Activated CD4-positive, alpha-beta memory T cell treated with anti-CD3 and anti-CD28 coated beads, Interleukin-2, amount 10 ng/mL, durations not matched to agents 7 days and 5 days (primary cell): ENCODE data around the gene SEPTIN8. TPM values are rescaled to one million over a fixed set of nuclear protein-coding genes. Genes with fewer than 3 reads are reported as not detected.

Source experiments
- CTCF ChIA-PET: fragments of 350-600 bp; sonication (Branson Sonifier 250); formaldehyde crosslinking; loops from one replicate; lab custom pipeline; 2021; ENCODE audit warnings: antibody characterized with exemption, inconsistent platforms; lab: Charles Lee
- POLR2A ChIA-PET: fragments of 350-600 bp; sonication (Branson Sonifier 250); formaldehyde crosslinking; loops from one replicate; lab custom pipeline; 2021; ENCODE audit warnings: antibody characterized with exemption; lab: Charles Lee
- DNase-seq: peaks from one replicate; pipeline ENCODE4 v3.0.0-alpha.2; 2020
- H3K27ac Mint-ChIP-seq: one replicate; pipeline ENCODE4 v1.8.0; 2021; ENCODE audit warnings: mild to moderate bottlenecking, mixed read lengths
- H3K27me3 Mint-ChIP-seq: one replicate; pipeline ENCODE4 v1.8.0; 2021; ENCODE audit warnings: mixed read lengths
- H3K36me3 Mint-ChIP-seq: one replicate; pipeline ENCODE4 v1.8.0; 2021; ENCODE audit warnings: low read depth, mixed read lengths
- H3K4me1 Mint-ChIP-seq: one replicate; pipeline ENCODE4 v1.8.0; 2021; ENCODE audit warnings: mixed read lengths
- H3K4me3 Mint-ChIP-seq: one replicate; pipeline ENCODE4 v1.8.0; 2021; ENCODE audit warnings: mild to moderate bottlenecking, mixed read lengths
- H3K9me3 Mint-ChIP-seq: one replicate; pipeline ENCODE4 v1.8.0; 2021; ENCODE audit warnings: mixed read lengths
- total RNA-seq, 2 experiments: library from RNA; stranded (reverse); gene quantifications; one replicate each; pipeline ENCODE4 v1.2.3, GENCODE V29; 2021

Gene SEPTIN8
- total RNA-seq, 2 experiments from 2014 or later: 29.7 to 31.8 TPM

DNA sequence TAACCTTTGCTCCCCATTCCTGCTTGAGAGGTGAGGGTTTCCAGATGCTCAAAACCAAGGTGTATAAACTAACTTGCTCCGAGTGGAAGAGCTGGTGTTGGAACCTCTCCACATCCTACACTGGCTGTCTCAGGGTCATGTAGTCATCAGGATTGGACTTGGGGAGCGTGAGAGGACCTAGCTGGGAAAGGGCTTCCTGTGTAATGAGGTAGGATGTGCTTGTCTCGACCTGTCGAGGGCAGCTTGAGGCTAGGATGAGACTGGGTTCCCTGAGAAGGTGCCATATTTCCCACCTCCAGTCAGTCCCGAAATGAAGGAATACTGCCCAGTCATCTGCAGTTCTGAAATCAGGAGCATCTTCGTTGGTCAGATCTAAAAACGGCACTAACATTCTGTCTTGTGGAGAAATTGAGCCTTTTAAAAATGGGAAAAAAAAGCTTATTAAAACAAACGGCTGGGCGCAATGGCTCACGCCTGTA lies 28.5 kb downstream of the SEPTIN8 start:
- CTCF ChIA-PET: interaction anchor here (4.0 kb wide), 1 partner anchor 11 kb away, joined by 53 read pairs; the partner anchor contains the start of gene KIF3A
- POLR2A ChIA-PET: interaction anchor here (0.6 to 3.7 kb wide), 3 partner anchors 11 to 545 kb away, joined by 3 to 43 read pairs (median 3); partner anchors contain the start of gene KIF3A

DNA sequence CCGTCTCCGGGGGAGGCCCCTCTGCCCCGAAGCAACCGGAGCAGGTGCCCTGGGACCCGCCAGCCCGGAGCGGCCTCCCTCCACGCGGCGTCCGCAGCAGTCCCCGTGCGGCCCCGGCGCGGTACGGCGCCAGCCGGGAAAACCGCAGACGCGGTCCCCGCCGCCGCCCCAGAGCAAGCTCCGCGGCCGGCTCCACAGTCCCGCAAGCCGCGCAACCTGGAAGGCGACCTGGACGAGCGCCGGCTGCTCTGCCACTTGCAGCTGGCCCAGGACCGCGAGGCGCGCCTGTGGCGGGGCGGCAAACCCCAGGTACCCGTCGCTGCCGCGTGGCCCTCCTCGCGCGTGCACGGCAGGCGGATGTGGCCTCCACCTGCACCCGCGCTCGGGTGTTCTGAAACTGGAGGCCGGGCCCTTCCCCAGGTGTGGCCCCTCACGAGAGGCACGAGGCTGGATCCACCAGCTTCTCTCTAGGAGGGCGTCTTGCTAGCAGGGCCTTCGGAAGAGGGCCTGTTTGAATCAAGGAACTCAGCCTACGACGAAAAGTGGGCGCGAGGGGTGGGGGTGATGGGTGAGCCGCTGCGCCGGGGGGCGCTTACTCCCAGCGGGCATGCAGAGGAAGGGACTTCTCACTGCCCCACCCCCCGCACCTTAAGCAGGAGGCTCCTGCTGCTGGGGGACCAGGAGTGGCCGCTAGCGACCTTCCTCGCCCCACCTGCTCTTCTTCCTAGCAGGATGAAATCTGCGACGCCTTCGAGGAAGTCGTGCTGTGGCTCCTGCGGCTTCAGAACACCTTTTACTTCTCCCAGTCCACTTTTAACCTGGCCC lies 29.2 kb downstream of the SEPTIN8 start:
- peak; percentile 63 for DNase-seq
- H3K36me3 Mint-ChIP-seq: peaks cover 14% of the 10 kb centered on the region
- ChIA-PET POLR2A (interaction anchor here (0.6 to 3.7 kb wide), 15 partner anchors 10 to 545 kb away, joined by 3 to 43 read pairs (median 4); partner anchors contain the start of genes IL4, KIF3A, RAD50 and SEPTIN8), CTCF (interaction anchor here (0.8 to 4.0 kb wide), 19 partner anchors 10 to 337 kb away, joined by 3 to 53 read pairs (median 3); partner anchors contain the start of gene KIF3A)
- H3K27ac Mint-ChIP-seq: no peak overlapping the region
- no peaks in the 10 kb centered on the region for H3K9me3 Mint-ChIP-seq
- H3K27me3 Mint-ChIP-seq: peaks cover 16% of the 10 kb centered on the region
- peaks cover 26% of the 10 kb centered on the region for H3K4me1 Mint-ChIP-seq
- H3K4me3 Mint-ChIP-seq: peak overlapping the region; percentile 57

More for the DNA sequence above, 28.5 kb downstream of the SEPTIN8 start:
- Mint-ChIP-seq H3K36me3 (peaks cover 18% of the 10 kb centered on the region), H3K27ac (no peak overlapping the region), H3K9me3 (no peaks in the 10 kb centered on the region), H3K4me1 (peaks cover 29% of the 10 kb centered on the region), H3K27me3 (peaks cover 16% of the 10 kb centered on the region), H3K4me3 (peak overlapping the region; percentile 57)
- no peak for DNase-seq

DNA sequence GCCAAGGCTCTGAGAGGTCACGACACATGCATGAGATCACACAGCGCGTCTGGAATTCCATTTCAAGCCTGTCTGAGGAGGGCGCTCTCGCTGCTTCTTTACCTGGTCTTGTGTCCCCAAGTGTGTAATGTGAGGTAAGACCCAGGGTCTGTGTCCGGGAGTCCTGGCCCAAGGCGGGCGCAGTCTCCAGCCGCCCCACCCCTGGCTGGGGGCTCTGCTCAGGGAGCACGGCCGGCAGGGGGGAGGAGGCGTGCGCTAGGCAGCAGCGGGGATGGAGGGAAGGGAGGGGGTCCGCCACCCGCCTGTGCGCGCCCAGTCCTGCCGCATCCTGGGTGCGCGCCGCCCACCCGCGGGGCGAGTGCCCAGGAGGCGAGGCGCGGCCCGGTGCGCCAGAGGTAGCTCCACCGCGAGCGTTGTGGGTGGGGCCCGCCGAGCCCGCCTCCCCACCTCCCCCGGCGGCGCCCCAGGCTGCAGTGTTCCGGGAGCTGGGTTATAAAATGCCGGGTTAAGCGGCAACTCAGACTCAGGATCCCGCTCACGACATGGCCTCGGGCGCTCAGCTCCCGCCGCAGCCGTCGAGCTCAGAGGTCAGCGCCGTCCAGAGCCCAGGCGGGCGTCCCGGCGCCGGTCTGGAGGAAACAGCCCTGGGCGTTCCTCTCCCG lies 30.0 kb downstream of the SEPTIN8 start, which contains the start of gene CCNI2:
Gene CCNI2, plus strand, starts transcription at position 473 of the 662 bp plus-strand sequence. Its CDS starts 70 bp downstream, at position 543.
- Mint-ChIP-seq H3K36me3 (peaks cover 12% of the 10 kb centered on the region), H3K4me3 (peak within 1 kb of the TSS; percentile 77), H3K4me1 (peaks cover 24% of the 10 kb centered on the region), H3K9me3 (no peaks in the 10 kb centered on the region), H3K27me3 (peaks cover 18% of the 10 kb centered on the region), H3K27ac (no peak within 1 kb of the TSS)
- peak; percentile 67 for DNase-seq
- ChIA-PET CTCF (interaction anchor here (0.6 to 4.0 kb wide), 23 partner anchors 9 to 337 kb away, joined by 3 to 53 read pairs (median 3); partner anchors contain the start of genes KIF3A and SHROOM1), POLR2A (interaction anchor here (0.8 to 3.7 kb wide), 12 partner anchors 10 to 190 kb away, joined by 3 to 43 read pairs (median 5); partner anchors contain the start of genes IL4, KIF3A, RAD50 and SEPTIN8)

DNA sequence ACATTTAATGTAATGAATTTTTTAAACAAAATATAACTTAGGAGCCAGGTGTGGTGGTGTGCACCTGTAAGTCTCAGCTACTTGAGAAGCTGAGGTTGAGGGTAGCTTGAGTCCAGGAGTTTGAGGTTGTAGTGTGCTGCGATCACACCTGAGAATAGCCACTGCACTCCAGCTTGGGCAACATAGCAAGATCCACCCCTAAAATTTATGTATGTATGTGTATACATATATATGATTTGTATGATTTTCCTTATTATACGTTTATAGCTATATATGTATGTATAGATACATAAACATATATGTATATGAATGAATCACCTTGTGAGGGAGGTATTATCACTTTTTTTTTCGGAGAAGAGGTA lies 30.5 kb downstream of the SEPTIN8 start:
- H3K36me3 Mint-ChIP-seq: peaks cover 8% of the 10 kb centered on the region
- POLR2A ChIA-PET: interaction anchor here (0.9 to 3.7 kb wide), 8 partner anchors 9 to 190 kb away, joined by 3 to 43 read pairs (median 5); partner anchors contain the start of genes IL4, KIF3A, RAD50 and SEPTIN8
- no peak for DNase-seq
- CTCF ChIA-PET: interaction anchor here (0.6 to 4.0 kb wide), 14 partner anchors 9 to 248 kb away, joined by 3 to 53 read pairs (median 4); partner anchors contain the start of genes KIF3A and SHROOM1
- H3K4me1 Mint-ChIP-seq: peaks cover 23% of the 10 kb centered on the region
- H3K9me3 Mint-ChIP-seq: no peaks in the 10 kb centered on the region
- H3K27ac Mint-ChIP-seq: no peak overlapping the region
- H3K4me3 Mint-ChIP-seq: peak overlapping the region; percentile 77
- H3K27me3 Mint-ChIP-seq: peaks cover 19% of the 10 kb centered on the region

GRCh38 chr5:132744659-132745058 lies 32.4 kb downstream of the SEPTIN8 start:
- no peak for DNase-seq
- Mint-ChIP-seq H3K36me3 (no peaks in the 10 kb centered on the region), H3K27ac (no peak overlapping the region), H3K4me3 (no peak overlapping the region), H3K4me1 (peaks cover 8% of the 10 kb centered on the region), H3K9me3 (no peaks in the 10 kb centered on the region), H3K27me3 (peaks cover 22% of the 10 kb centered on the region)
- CTCF ChIA-PET: no interaction called here
- POLR2A ChIA-PET: no interaction called here

DNA sequence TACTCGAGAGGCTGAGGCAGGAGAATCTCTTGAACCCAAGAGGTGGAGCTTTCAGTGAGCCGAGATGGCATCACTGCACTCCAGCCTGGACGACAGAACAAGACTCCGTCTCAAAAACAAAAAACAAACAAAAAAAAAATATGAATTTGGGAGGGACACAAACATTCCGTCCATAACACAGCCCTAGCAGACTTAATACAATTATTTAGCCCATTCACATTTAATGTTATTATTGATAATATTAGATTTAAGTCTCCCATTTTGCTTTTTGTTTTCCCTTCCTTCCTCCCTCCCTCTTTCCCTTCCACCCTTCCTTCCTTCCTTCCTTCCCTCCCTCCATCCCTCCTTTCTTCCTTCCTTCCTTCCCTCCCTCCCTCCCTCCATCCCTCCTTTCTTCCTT lies 34.4 kb downstream of the SEPTIN8 start:
- Mint-ChIP-seq H3K4me1 (peaks cover 15% of the 10 kb centered on the region), H3K9me3 (no peaks in the 10 kb centered on the region), H3K27ac (no peak overlapping the region), H3K36me3 (no peaks in the 10 kb centered on the region), H3K27me3 (peaks cover 25% of the 10 kb centered on the region), H3K4me3 (no peak overlapping the region)
- CTCF ChIA-PET: no interaction called here
- POLR2A ChIA-PET: no interaction called here
- no peak for DNase-seq

DNA sequence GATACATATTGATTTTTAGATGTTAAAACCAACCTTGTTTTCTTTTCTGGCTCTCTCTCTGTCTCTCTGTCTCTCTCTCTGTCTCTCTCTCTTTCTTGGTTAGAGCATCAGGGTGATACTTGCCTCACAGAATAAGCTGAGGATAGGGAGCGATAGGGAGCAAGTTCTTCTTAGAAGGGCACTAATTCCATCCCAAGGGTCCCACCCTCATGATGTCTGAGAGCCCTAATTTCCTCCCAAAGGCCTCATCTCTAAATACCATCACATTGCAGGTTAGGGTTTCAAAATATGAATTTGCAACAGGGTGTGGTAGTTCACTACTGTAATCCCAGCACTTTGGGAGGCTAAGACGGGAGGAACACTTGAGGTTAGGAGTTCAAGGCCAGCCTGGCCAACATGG lies 34.9 kb downstream of the SEPTIN8 start:
- peaks cover 25% of the 10 kb centered on the region for H3K27me3 Mint-ChIP-seq
- POLR2A ChIA-PET: no interaction called here
- CTCF ChIA-PET: no interaction called here
- no peaks in the 10 kb centered on the region for H3K9me3 Mint-ChIP-seq
- H3K27ac Mint-ChIP-seq: no peak overlapping the region
- DNase-seq: no peak
- H3K36me3 Mint-ChIP-seq: no peaks in the 10 kb centered on the region
- peaks cover 18% of the 10 kb centered on the region for H3K4me1 Mint-ChIP-seq
- H3K4me3 Mint-ChIP-seq: no peak overlapping the region

GRCh38 chr5:132739232-132739631 lies 37.8 kb downstream of the SEPTIN8 start:
- no peak for DNase-seq
- H3K27me3 Mint-ChIP-seq: peaks cover 9% of the 10 kb centered on the region
- no peaks in the 10 kb centered on the region for H3K9me3 Mint-ChIP-seq
- H3K4me3 Mint-ChIP-seq: no peak overlapping the region
- peaks cover 38% of the 10 kb centered on the region for H3K4me1 Mint-ChIP-seq
- H3K36me3 Mint-ChIP-seq: no peaks in the 10 kb centered on the region
- ChIA-PET CTCF (interaction anchor here (1.3 kb wide), 1 partner anchor 24 kb away, joined by 3 read pairs; no protein-coding TSS in a partner anchor), POLR2A (interaction anchor here (1.1 to 1.4 kb wide), 2 partner anchors 15 to 263 kb away, joined by 3 read pairs; no protein-coding TSS in a partner anchor)
- no peak overlapping the region for H3K27ac Mint-ChIP-seq

GRCh38 chr5:132737982-132738681 lies 38.9 kb downstream of the SEPTIN8 start:
- peak overlapping the region; percentile 74 for H3K27ac Mint-ChIP-seq
- CTCF ChIA-PET: interaction anchor here (0.7 to 2.7 kb wide), 11 partner anchors 9 to 354 kb away, joined by 3 to 53 read pairs (median 3); partner anchors contain the start of gene CCNI2

GRCh38 chr5:132736853-132737833 lies 39.9 kb downstream of the SEPTIN8 start, which contains the start of gene KIF3A:
KIF3A (minus strand) TSS chr5:132737546; CDS start chr5:132737419, 127 bp downstream.
- H3K36me3 Mint-ChIP-seq: peaks cover 4% of the 10 kb centered on the region
- ChIA-PET CTCF (interaction anchor here (0.6 to 2.7 kb wide), 12 partner anchors 9 to 353 kb away, joined by 3 to 53 read pairs (median 3); partner anchors contain the start of gene CCNI2), POLR2A (interaction anchor here (0.6 to 3.0 kb wide), 14 partner anchors 11 to 315 kb away, joined by 3 to 43 read pairs (median 4); partner anchors contain the start of genes CCNI2, GDF9, RAD50 and SEPTIN8)
- DNase-seq: peak; percentile 99
- peaks cover 7% of the 10 kb centered on the region for H3K27me3 Mint-ChIP-seq
- H3K27ac Mint-ChIP-seq: peak within 1 kb of the TSS; percentile 74
- H3K4me3 Mint-ChIP-seq: peak within 1 kb of the TSS; percentile 86
- H3K4me1 Mint-ChIP-seq: peaks cover 43% of the 10 kb centered on the region
- no peaks in the 10 kb centered on the region for H3K9me3 Mint-ChIP-seq

More at GRCh38 chr5:132737982-132738681, 38.9 kb downstream of the SEPTIN8 start:
- peak overlapping the region; percentile 86 for H3K4me3 Mint-ChIP-seq
- no peak for DNase-seq
- peaks cover 8% of the 10 kb centered on the region for H3K27me3 Mint-ChIP-seq
- H3K9me3 Mint-ChIP-seq: no peaks in the 10 kb centered on the region
- POLR2A ChIA-PET: interaction anchor here (0.6 to 3.0 kb wide), 16 partner anchors 10 to 314 kb away, joined by 3 to 43 read pairs (median 4); partner anchors contain the start of genes CCNI2, GDF9, RAD50 and UQCRQ
- H3K4me1 Mint-ChIP-seq: peaks cover 43% of the 10 kb centered on the region
- no peaks in the 10 kb centered on the region for H3K36me3 Mint-ChIP-seq
